DND-41 (cell line): Measurements from ENCODE around the gene SH2D1A.

Experiments used
- CTCF ChIP-seq: IDR thresholded peaks from 2 replicates; pipeline ENCODE4 v1.5.1; 2012; ENCODE audit warnings: borderline replicate concordance, low read length, moderate library complexity, mild to moderate bottlenecking; ENCODE audit not compliant: poor library complexity, severe bottlenecking; ENCODE audit errors: extremely low read depth
- EZH2 ChIP-seq: IDR thresholded peaks from 3 replicates; pipeline ENCODE4 v1.6.1; 2012; ENCODE audit warnings: borderline replicate concordance, low read depth, mild to moderate bottlenecking, moderate library complexity, low read length, inconsistent platforms; ENCODE audit not compliant: severe bottlenecking

- TF ChIP-seq CTCF (no peak), EZH2 (no peak)
Observed at GRCh38 chrX:124362072-124362471, 15.7 kb downstream of the SH2D1A start.
